ENCODE results near the gene PDZRN4. TPM values are rescaled to one million over a fixed set of nuclear protein-coding genes. Genes with fewer than 3 reads are reported as not detected.

Gene PDZRN4
- total and polyA plus RNA-seq, 2 of the 4 experiments (the other 2 are of a cell fraction) = not detected

- TF ChIP-seq MXI1 (IDR thresholded peaks at IDR 0.05; ENCODE audit: borderline replicate concordance, low read depth, low read length) (no peak), MAZ (IDR thresholded peaks at IDR 0.05; ENCODE audit: borderline replicate concordance, low read depth, low read length) (no peak), BHLHE40 (IDR thresholded peaks at IDR 0.05; ENCODE audit: low read depth, low read length) (no peak), CEBPB (IDR thresholded peaks at IDR 0.05; ENCODE audit: low read depth, low read length) (no peak)
- Histone ChIP-seq H4K5ac (ENCODE audit: low read depth, low read length) (no peak overlapping the region), H3K14ac (replicated peaks; ENCODE audit: low read depth, low read length) (no peak overlapping the region), H4K91ac (ENCODE audit: insufficient read depth, low read depth, low read length) (no peak overlapping the region), H3K4me2 (ENCODE audit: low read depth, low read length) (no peak overlapping the region), H2AK9ac (replicated peaks; ENCODE audit: low read depth, low read length, poor library complexity) (no peak overlapping the region), H3K79me1 (ENCODE audit: low read depth in 1 of 2, low read length in 2 of 2) (no peaks in the 10 kb centered on the region), H3K56ac (ENCODE audit: extremely low read depth, insufficient read depth, low read length) (no peak overlapping the region), H3K4me1 (ENCODE audit: control insufficient read depth, insufficient read depth, low read length) (no peaks in the 10 kb centered on the region), H4K8ac (ENCODE audit: low read depth in 2 of 2, low read length in 2 of 2) (no peak overlapping the region), H3K36me3 (ENCODE audit: control insufficient read depth, insufficient read depth, low read length) (no peaks in the 10 kb centered on the region), H2AFZ (replicated peaks; ENCODE audit: low read length, poor library complexity) (no peak overlapping the region), H3K27ac (ENCODE audit: insufficient read depth, low read length) (no peak overlapping the region), H3K9me3 (ENCODE audit: control insufficient read depth, insufficient read depth, low read length) (no peaks in the 10 kb centered on the region), H2BK5ac (ENCODE audit: low read depth, low read length, poor library complexity, severe bottlenecking) (no peak overlapping the region), H2BK20ac (ENCODE audit: low read depth, low read length) (no peak overlapping the region), H3K23ac (ENCODE audit: low read depth, low read length) (no peak overlapping the region), H3K4ac (ENCODE audit: low read depth, low read length) (no peak overlapping the region), H2BK15ac (ENCODE audit: low read depth, low read length) (no peak overlapping the region), H3K9me1 (ENCODE audit: insufficient read depth, low read length) (no peaks in the 10 kb centered on the region), H3K9ac (ENCODE audit: low read depth, low read length) (no peak overlapping the region), H3K4me3 (ENCODE audit: insufficient read depth, low read depth, low read length) (no peak overlapping the region), H4K20me1 (ENCODE audit: insufficient read depth, low read length) (no peaks in the 10 kb centered on the region), H3K27me3 (ENCODE audit: control insufficient read depth, insufficient read depth, low read length) (no peaks in the 10 kb centered on the region), H2AK5ac (ENCODE audit: low read depth, low read length) (no peak overlapping the region), H2BK120ac (ENCODE audit: low read depth, low read length) (no peak overlapping the region), H3K18ac (ENCODE audit: low read depth, low read length) (no peak overlapping the region)
- ChIA-PET CTCF (no interaction called here), POLR2A (ENCODE audit: unreplicated experiment) (no interaction called here)
- in situ Hi-C loops (cut with MboI; ENCODE audit: low sequenced_read_pairs) = no loop called here
- DNase-seq (no peak), ATAC-seq (ENCODE audit: low read depth) (no peak)
- intact Hi-C loops (cut with micrococcal nuclease) = no loop called here
- no TSS peak for BruUV-seq (replicated peaks)
- 20% methylated on average over 1 of the region's 2 CpGs; no CpG with 5 or more reads in 1 of the 2 experiments for WGBS, 2 experiments (ENCODE audit: extremely low coverage in 2 of 2, insufficient read length in 1 of 2)
- dilution Hi-C loops (cut with HindIII; ENCODE audit: low sequenced_read_pairs, unreplicated experiment) = no loop called here
These were observed 47.0 kb upstream of the PDZRN4 start for GRCh38 chr12:41141104-41141503.

All from IMR-90 (cell line).